PC-3 (cell line): ENCODE data around the gene CCNK. TPM values are rescaled to one million over a fixed set of nuclear protein-coding genes. Genes with fewer than 3 reads are reported as not detected.

Experiments
- ATAC-seq: fragments of 200-7000 bp; cut with Tn5 transposase; 2 replicates; pipeline ENCODE4 v1.9.1; 2020; ENCODE audit warnings: mild to moderate bottlenecking, moderate library complexity
- BruUV-seq: library from RNA; stranded (reverse); fragments of 400-500 nt; replicated peaks from 2 replicates; lab custom pipeline; 2021; lab: Mats Ljungman, UMichigan
- CTCF ChIA-PET: fragments of 300-600 bp; sonication (Branson Sonifier 250); formaldehyde crosslinking; loops from one replicate; lab custom pipeline; 2022; ENCODE audit warnings: antibody characterized with exemption; lab: Charles Lee
- POLR2A ChIA-PET: fragments of 300-600 bp; sonication (Branson Sonifier 250); formaldehyde crosslinking; loops from one replicate; lab custom pipeline; 2022; ENCODE audit warnings: antibody characterized with exemption; ENCODE audit not compliant: unreplicated experiment; lab: Charles Lee
- DNase-seq: peaks from one replicate; pipeline ENCODE4 v3.0.0-alpha.2; 2015
- H2AFZ ChIP-seq: fragments of 300-600 bp; sonication (generic); 2 replicates; pipeline ENCODE4 v1.6.0; 2016; ENCODE audit warnings: antibody characterized with exemption, low read length
- H3F3A ChIP-seq: fragments of 300-600 bp; sonication (generic); one replicate; pipeline ENCODE4 v1.6.0; 2017; ENCODE audit warnings: antibody characterized with exemption, low read length, control low read depth, mild to moderate bottlenecking; ENCODE audit not compliant: unreplicated experiment
- H3K27ac ChIP-seq: fragments of 300-600 bp; sonication (generic); 2 replicates; pipeline ENCODE4 v1.5.1; 2016; ENCODE audit warnings: mild to moderate bottlenecking, low read length
- H3K27me3 ChIP-seq: fragments of 300-600 bp; sonication (generic); 2 replicates; pipeline ENCODE4 v1.6.1; 2016; ENCODE audit warnings: low read length, mixed read lengths
- H3K36me3 ChIP-seq: fragments of 300-600 bp; sonication (generic); 2 replicates; pipeline ENCODE4 v1.6.1; 2016; ENCODE audit warnings: low read depth, mixed run types, low read length, mixed read lengths
- H3K4me1 ChIP-seq: fragments of 300-600 bp; sonication (generic); 2 replicates; pipeline ENCODE4 v1.5.1; 2016; ENCODE audit warnings: low read length; ENCODE audit not compliant: insufficient read depth
- H3K4me2 ChIP-seq: fragments of 300-600 bp; sonication (generic); 2 replicates; pipeline ENCODE4 v1.6.0; 2016; ENCODE audit warnings: low read length
- H3K4me3 ChIP-seq: fragments of 300-600 bp; sonication (generic); 2 replicates; pipeline ENCODE4 v1.5.1; 2016; ENCODE audit warnings: mild to moderate bottlenecking, low read length, mixed read lengths
- H3K79me2 ChIP-seq: fragments of 300-600 bp; sonication (generic); 2 replicates; pipeline ENCODE4 v1.6.1; 2017; ENCODE audit warnings: low read length, mixed read lengths
- H3K9ac ChIP-seq: fragments of 300-600 bp; sonication (generic); 2 replicates; pipeline ENCODE4 v1.6.0; 2016; ENCODE audit warnings: mild to moderate bottlenecking, low read length
- H3K9me2 ChIP-seq: fragments of 300-600 bp; sonication (generic); replicated peaks from 2 replicates; pipeline ENCODE4 v1.6.1; 2016; ENCODE audit warnings: mixed run types, low read length, mixed read lengths
- H3K9me3 ChIP-seq: fragments of 300-600 bp; sonication (generic); 2 replicates; pipeline ENCODE4 v1.6.1; 2016; ENCODE audit warnings: low read length, mixed read lengths
- H4K20me1 ChIP-seq: fragments of 300-600 bp; sonication (generic); 2 replicates; pipeline ENCODE4 v1.6.1; 2016; ENCODE audit warnings: low read length, mixed read lengths
- CTCF ChIP-seq: fragments of 300-600 bp; sonication (generic); conservative IDR thresholded peaks from 2 replicates; pipeline ENCODE4 v1.5.1; 2017; ENCODE audit warnings: antibody characterized with exemption, low read depth, mild to moderate bottlenecking, low read length
- EZH2phosphoT487 ChIP-seq: fragments of 300-600 bp; sonication (generic); IDR thresholded peaks from 2 replicates; pipeline ENCODE4 v1.6.1; 2018; ENCODE audit warnings: mild to moderate bottlenecking, antibody characterized with exemption, low read length, borderline replicate concordance
- intact Hi-C: fragments of 100-400 bp; cut with micrococcal nuclease; formaldehyde crosslinking; loops from 2 replicates; pipeline ENCODE4 v1.9.0; 2023
- total RNA-seq: library from RNA; depleted of rRNA; stranded (reverse); fragments of >200 nt; gene quantifications from 2 replicates; pipeline ENCODE4 v1.2.3, GENCODE V29; 2014

CCNK gene
- total RNA-seq, 1 experiment from 2014 or later = 26.2 TPM

- DNase-seq (no peak), ATAC-seq (no peak)
- ChIA-PET POLR2A (no interaction called here), CTCF (no interaction called here)
- H3K27ac ChIP-seq = no peak overlapping the region
- no peak overlapping the region for H3K9ac ChIP-seq
- no peaks in the 10 kb centered on the region for H3K9me3 ChIP-seq
- no peak overlapping the region for H2AFZ ChIP-seq
- H3K79me2 ChIP-seq = no peaks in the 10 kb centered on the region
- no peaks in the 10 kb centered on the region for H3K27me3 ChIP-seq
- TF ChIP-seq CTCF (no peak), EZH2phosphoT487 (no peak)
- H3K36me3 ChIP-seq = 0 out of 2 replicates have a peak, but pooled peaks cover 4% of the 10 kb centered on the region
- H3F3A ChIP-seq = no peaks in the 10 kb centered on the region
- intact Hi-C loops = no loop called here
- no peaks in the 10 kb centered on the region for H4K20me1 ChIP-seq
- no TSS peak for BruUV-seq
- no peak overlapping the region for H3K4me3 ChIP-seq
- H3K9me2 ChIP-seq = no peaks in the 10 kb centered on the region
- no peaks in the 10 kb centered on the region for H3K4me1 ChIP-seq
- no peak overlapping the region for H3K4me2 ChIP-seq
These were observed 43.5 kb upstream of the CCNK start for GRCh38 chr14:99437706-99438105.

GRCh38 chr14:99440278-99440677, 40.9 kb upstream of the CCNK start:
- no peaks in the 10 kb centered on the region for H4K20me1 ChIP-seq
- no peaks in the 10 kb centered on the region for H3F3A ChIP-seq
- H3K36me3 ChIP-seq = 0 out of 2 replicates have a peak, but pooled peaks cover 4% of the 10 kb centered on the region
- H3K79me2 ChIP-seq = no peaks in the 10 kb centered on the region
- TF ChIP-seq EZH2phosphoT487 (no peak), CTCF (peak; percentile 32)
- H2AFZ ChIP-seq = no peak overlapping the region
- CTCF ChIA-PET = no interaction called here
- H3K27ac ChIP-seq = no peak overlapping the region
- H3K9me3 ChIP-seq = no peaks in the 10 kb centered on the region
- intact Hi-C loops = no loop called here
- POLR2A ChIA-PET = no interaction called here
- no peak for ATAC-seq
- no peaks in the 10 kb centered on the region for H3K4me1 ChIP-seq
- H3K27me3 ChIP-seq = no peaks in the 10 kb centered on the region
- H3K4me2 ChIP-seq = no peak overlapping the region
- no peak overlapping the region for H3K9ac ChIP-seq
- H3K9me2 ChIP-seq = no peaks in the 10 kb centered on the region
- no peak overlapping the region for H3K4me3 ChIP-seq
- DNase-seq = no peak
- no TSS peak for BruUV-seq

- no peaks in the 10 kb centered on the region for H3K79me2 ChIP-seq
- peak; percentile 29; the same call in 1 of the 2 replicates for ATAC-seq
- H3K36me3 ChIP-seq = 0 out of 2 replicates have a peak, but pooled peaks cover 4% of the 10 kb centered on the region
- intact Hi-C loops = no loop called here
- TF ChIP-seq CTCF = 0 out of 2 replicates have a peak, but pooled peaks have one; percentile 31
- TF ChIP-seq EZH2phosphoT487 = no peak
- H3K27me3 ChIP-seq = no peaks in the 10 kb centered on the region
- H3K9me3 ChIP-seq = no peaks in the 10 kb centered on the region
- no peak overlapping the region for H3K9ac ChIP-seq
- H3K4me1 ChIP-seq = no peaks in the 10 kb centered on the region
- H3K27ac ChIP-seq = no peak overlapping the region
- DNase-seq = peak; percentile 3
- CTCF ChIA-PET = no interaction called here
- no TSS peak for BruUV-seq
- no peaks in the 10 kb centered on the region for H3F3A ChIP-seq
- H3K4me2 ChIP-seq = no peak overlapping the region
- H3K9me2 ChIP-seq = no peaks in the 10 kb centered on the region
- H3K4me3 ChIP-seq = no peak overlapping the region
- POLR2A ChIA-PET = no interaction called here
- no peaks in the 10 kb centered on the region for H4K20me1 ChIP-seq
- H2AFZ ChIP-seq = no peak overlapping the region
These were observed 39.9 kb upstream of the CCNK start for GRCh38 chr14:99441157-99441870.
